Esophagus mucosa (tissue), 1 donor: ENCODE data around the gene GRIK4. TPM values are rescaled to one million over a fixed set of nuclear protein-coding genes. Genes with fewer than 3 reads are reported as not detected.

Experiments used
- ATAC-seq: fragments of 200-7000 bp; cut with Tn5 transposase; one replicate; pipeline ENCODE4 v1.9.1; 2020
- total RNA-seq: library from RNA; stranded (reverse); gene quantifications from one replicate; pipeline ENCODE4 v1.2.4, GENCODE V29; 2023
- donor health status: DM: yes; HTN: yes; CAD: no.

Gene GRIK4
- total RNA-seq, 1 donor from 2014 or later = 0.08 TPM

GRCh38 chr11:120510406-120511115 is 987 bp upstream of the GRIK4 start:
- ATAC-seq = peak; percentile 6

- no peak for ATAC-seq
Measured at GRCh38 chr11:120511820-120512738, 531 bp downstream of the GRIK4 start.

- no peak for ATAC-seq
Measured at GRCh38 chr11:120512739-120513435, 1.3 kb downstream of the GRIK4 start.

- no peak for ATAC-seq
Measured at GRCh38 chr11:120513436-120514315, 2.1 kb downstream of the GRIK4 start.

GRCh38 chr11:120514541-120515121 is 3.1 kb downstream of the GRIK4 start:
- no peak for ATAC-seq

GRCh38 chr11:120515186-120515723 is 3.7 kb downstream of the GRIK4 start:
- ATAC-seq = no peak

GRCh38 chr11:120516461-120517389 is 5.2 kb downstream of the GRIK4 start:
- no peak for ATAC-seq

GRCh38 chr11:120517390-120517761 is 5.8 kb downstream of the GRIK4 start:
- no peak for ATAC-seq

GRCh38 chr11:120517801-120518291 is 6.3 kb downstream of the GRIK4 start:
- no peak for ATAC-seq

- ATAC-seq = no peak
Measured at GRCh38 chr11:120518356-120518755, 6.8 kb downstream of the GRIK4 start.

- ATAC-seq = no peak
Measured at GRCh38 chr11:120519474-120519873, 7.9 kb downstream of the GRIK4 start.

GRCh38 chr11:120520091-120520822 is 8.7 kb downstream of the GRIK4 start:
- ATAC-seq = no peak

GRCh38 chr11:120521176-120521575 is 9.6 kb downstream of the GRIK4 start:
- ATAC-seq = no peak

GRCh38 chr11:120522021-120522420 is 10.5 kb downstream of the GRIK4 start:
- no peak for ATAC-seq

GRCh38 chr11:120522736-120523135 is 11.2 kb downstream of the GRIK4 start:
- no peak for ATAC-seq

- ATAC-seq = no peak
Measured at GRCh38 chr11:120523196-120523595, 11.6 kb downstream of the GRIK4 start.

- no peak for ATAC-seq
Measured at GRCh38 chr11:120524536-120525085, 13.1 kb downstream of the GRIK4 start.

- ATAC-seq = no peak
Measured at GRCh38 chr11:120525261-120526171, 14.0 kb downstream of the GRIK4 start.
